Stomach (tissue), 9 donors: ENCODE results near the gene ZNRF4. TPM values are rescaled to one million over a fixed set of nuclear protein-coding genes. Genes with fewer than 3 reads are reported as not detected.

Experiments
- DNase-seq, 2 donors: peaks; one replicate each; pipeline versions ENCODE4 v3.0.0 to v3.0.0-alpha.2; 2013 to 2019
- H3K27ac ChIP-seq, 5 donors: fragments of 200-600 bp in 4 of 5; sonication (generic) in 4 of 5; one replicate each; pipeline ENCODE4 v1.5.1; 2013 to 2019; ENCODE audit warnings: mild to moderate bottlenecking in 1 of 5, moderate library complexity in 1 of 5
- H3K27me3 ChIP-seq, 3 donors: fragments of 200-600 bp; sonication (generic); one replicate each; pipeline ENCODE4 v1.5.1; 2017 to 2019; ENCODE audit warnings: mixed run types in 1 of 3
- H3K36me3 ChIP-seq, 4 donors: fragments of 200-600 bp; sonication (generic); 1 replicate in 3 of 4; 2 replicates in 1 of 4; pipeline ENCODE4 v1.5.1; 2016 to 2019
- H3K4me1 ChIP-seq, 4 donors: fragments of 200-600 bp; sonication (generic); one replicate each; pipeline ENCODE4 v1.5.1; 2016 to 2019
- H3K4me3 ChIP-seq, 4 donors: fragments of 200-600 bp; sonication (generic) in 3 of 4; one replicate each; pipeline ENCODE4 v1.5.1; 2016 to 2019; ENCODE audit warnings: mild to moderate bottlenecking in 1 of 4
- H3K9me3 ChIP-seq, 4 donors: fragments of 200-600 bp; sonication (generic); one replicate each; pipeline ENCODE4 v1.5.1; 2016 to 2019
- CTCF ChIP-seq, 7 experiments: fragments of 450-650 bp in 4 of 7; fragments of 200-600 bp in 3 of 7; sonication (generic) in 3 of 7; IDR thresholded peaks; one replicate each; pipeline ENCODE4 v1.5.1; 2016 to 2019; ENCODE audit warnings: antibody characterized with exemption in 7 of 7, control low read depth in 2 of 7, mild to moderate bottlenecking in 1 of 7
- EP300 ChIP-seq: sonication (generic); formaldehyde crosslinking; IDR thresholded peaks from one replicate; pipeline ENCODE4 v1.6.1; 2017; ENCODE audit warnings: antibody characterized with exemption
- POLR2A ChIP-seq, 4 donors: fragments of 450-650 bp; IDR thresholded peaks; one replicate each; pipeline ENCODE4 v1.6.1; 2016; ENCODE audit warnings: antibody characterized with exemption in 4 of 4, control low read depth in 2 of 4, mild to moderate bottlenecking in 1 of 4, moderate library complexity in 1 of 4
- POLR2AphosphoS5 ChIP-seq, 3 donors: sonication (generic); formaldehyde crosslinking; IDR thresholded peaks; one replicate each; pipeline ENCODE4 v1.6.1; 2016; ENCODE audit warnings: antibody characterized with exemption in 3 of 3
- WGBS, 5 donors: extraction: QIAGEN DNeasy Blood & Tissue Kit in 3 of 5; methylation state at CpG; one replicate each; pipeline versions ENCODE4 v1.1.5 to v1.1.7; 2013 to 2018; 5-methylcytosine and 5-hydroxymethylcytosine counted together
- intact Hi-C: fragments of 100-400 bp; cut with DNase I; formaldehyde crosslinking; loops from one replicate; pipeline ENCODE4 v1.15.1; 2023; ENCODE audit warnings: low total_unique reads
- polyA plus RNA-seq, 3 donors: library from polyadenylated mRNA; stranded (reverse); fragments of 200-250 nt; gene quantifications; one replicate each; pipeline ENCODE4 v1.2.3, GENCODE V29; 2013
- total RNA-seq, 5 donors: library from RNA; depleted of rRNA; stranded (reverse); fragments of >200 nt; gene quantifications; one replicate each; pipeline versions ENCODE4 v1.1.0 to v1.2.3, GENCODE V29; 2014 to 2016
- donor health status: healthy with polysubstance abuse.
- donor health status: Bipolar disorder and iron deficiency.
- donor health status: healthy.

The ZNRF4 gene
- total and polyA plus RNA-seq, 8 donors = not detected

- Histone ChIP-seq H3K36me3 (no peaks in the 10 kb centered on the region), H3K27me3 (peaks cover 0 to 9% (median 2%) of the 10 kb centered on the region in 3 donors), H3K4me1 (no peaks in the 10 kb centered on the region), H3K9me3 (peaks cover 11 to 54% (median 42%) of the 10 kb centered on the region in 4 donors), H3K27ac (no peak overlapping the region), H3K4me3 (no peak overlapping the region)
- TF ChIP-seq POLR2A (IDR thresholded peaks at IDR 0.05) (no peak), POLR2AphosphoS5 (IDR thresholded peaks at IDR 0.05) (no peak), EP300 (no peak), CTCF (IDR thresholded peaks at IDR 0.05) (no peak)
- 34 to 79% (median 63%) methylated on average over 2 of the region's 2 CpGs for WGBS, 5 donors
- no peak for DNase-seq
- intact Hi-C loops = no loop called here
Observed at GRCh38 chr19:5504114-5504513, 48.9 kb downstream of the ZNRF4 start.

Other genes starting within 250 kb of the ZNRF4 start
- gene PTPRS, start 114.6 kb upstream of the ZNRF4 start, total RNA-seq = 100 to 1,000 TPM in 2 of 5 donors, 10 to 100 TPM in 3; 50.8 to 142 (median 67.4) TPM
- gene PTPRS, start 114.6 kb upstream of the ZNRF4 start, polyA plus RNA-seq = 1 to 10 TPM; 6.9 to 9.9 (median 7.0) TPM
- gene TINCR, start 112.5 kb downstream of the ZNRF4 start, total RNA-seq = under 1 TPM in 1 of 5 donors, not detected in 4; 0.18 TPM
- gene TINCR, start 112.5 kb downstream of the ZNRF4 start, polyA plus RNA-seq = 10 to 100 TPM in 1 of 3 donors, under 1 TPM in 2; 0.15 to 14.2 (median 0.19) TPM
- 100 to 1,000 TPM in 4 of 5 donors, 10 to 100 TPM in 1; 67.2 to 237 (median 126) TPM for gene SAFB2, start 167.4 kb downstream of the ZNRF4 start, total RNA-seq
- gene SAFB2, start 167.4 kb downstream of the ZNRF4 start, polyA plus RNA-seq = 10 to 100 TPM; 38.5 to 49.8 (median 46.6) TPM
- 100 to 1,000 TPM in 3 of 5 donors, 10 to 100 TPM in 2; 46.1 to 636 (median 195) TPM for gene SAFB, start 167.7 kb downstream of the ZNRF4 start, total RNA-seq
- gene SAFB, start 167.7 kb downstream of the ZNRF4 start, polyA plus RNA-seq = 10 to 100 TPM; 33.1 to 46.3 (median 39.0) TPM
- gene MICOS13, start 225.1 kb downstream of the ZNRF4 start, total RNA-seq = 100 to 1,000 TPM in 1 of 5 donors, 10 to 100 TPM in 4; 11.0 to 171 (median 27.5) TPM
- 100 to 1,000 TPM in 2 of 3 donors, 10 to 100 TPM in 1; 96.7 to 136 (median 121) TPM for gene MICOS13, start 225.1 kb downstream of the ZNRF4 start, polyA plus RNA-seq
- gene HSD11B1L, start 225.6 kb downstream of the ZNRF4 start, total RNA-seq = 10 to 100 TPM in 1 of 5 donors, 1 to 10 TPM in 3, under 1 TPM in 1; 0.89 to 26.8 (median 2.0) TPM
- 10 to 100 TPM in 2 of 3 donors, 1 to 10 TPM in 1; 8.9 to 16.5 (median 11.2) TPM for gene HSD11B1L, start 225.6 kb downstream of the ZNRF4 start, polyA plus RNA-seq
- 100 to 1,000 TPM; 121 to 772 (median 289) TPM for gene RPL36, start 234.9 kb downstream of the ZNRF4 start, total RNA-seq
- gene RPL36, start 234.9 kb downstream of the ZNRF4 start, polyA plus RNA-seq = 1,000 to 10,000 TPM; 1,713 to 2,132 (median 1,726) TPM